Measurements from ENCODE around the gene GIPC1.
"Not testable (repeated sequence)": the region's sequence is repeated elsewhere in the genome, so short reads cannot be mapped to it uniquely, and the experiment has no call there.

GIPC1 gene, protein sequence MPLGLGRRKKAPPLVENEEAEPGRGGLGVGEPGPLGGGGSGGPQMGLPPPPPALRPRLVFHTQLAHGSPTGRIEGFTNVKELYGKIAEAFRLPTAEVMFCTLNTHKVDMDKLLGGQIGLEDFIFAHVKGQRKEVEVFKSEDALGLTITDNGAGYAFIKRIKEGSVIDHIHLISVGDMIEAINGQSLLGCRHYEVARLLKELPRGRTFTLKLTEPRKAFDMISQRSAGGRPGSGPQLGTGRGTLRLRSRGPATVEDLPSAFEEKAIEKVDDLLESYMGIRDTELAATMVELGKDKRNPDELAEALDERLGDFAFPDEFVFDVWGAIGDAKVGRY

DNA sequence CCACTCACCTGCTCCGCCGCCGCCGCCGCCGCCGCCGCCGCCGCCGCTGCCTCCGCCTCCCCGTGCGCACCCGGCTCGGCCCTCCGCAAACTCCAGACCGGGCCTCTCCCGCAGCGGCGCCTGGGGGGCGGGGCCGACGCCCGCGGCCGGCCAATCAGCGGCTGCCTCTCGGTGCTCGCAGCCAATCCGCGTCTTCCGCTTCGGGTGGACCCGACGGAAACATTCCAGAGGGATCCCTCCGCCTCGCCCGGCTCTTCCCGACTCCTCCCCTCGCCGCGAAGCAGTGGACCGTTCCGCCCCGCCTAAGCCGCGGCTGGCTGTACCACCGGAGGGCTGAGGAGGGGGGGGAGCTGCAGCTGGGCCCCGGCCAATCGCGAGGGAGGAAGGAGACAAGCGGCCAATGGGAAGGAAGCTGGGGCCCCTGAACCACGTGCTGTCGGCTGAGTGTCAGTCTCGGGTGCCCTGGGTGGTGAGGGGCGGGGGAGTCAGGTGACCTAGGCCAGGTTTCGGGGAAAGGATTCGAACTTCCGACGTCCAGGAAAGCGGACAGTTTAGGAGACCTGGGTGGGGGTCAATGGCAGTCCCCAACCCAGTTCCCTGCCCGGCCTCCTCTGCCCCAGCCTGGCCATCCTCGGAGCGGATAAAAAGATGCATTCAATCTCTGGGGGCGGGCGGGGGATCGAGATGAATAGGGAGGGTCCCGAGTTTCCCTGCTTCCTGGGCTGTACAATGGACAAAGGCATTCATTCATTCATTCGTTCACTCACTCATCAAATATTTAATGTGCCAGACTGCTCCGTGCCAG lies at the start of gene GIPC1:
Gene GIPC1 (minus strand): TSS at position 99 of the 805 bp plus-strand sequence. CDS start 13,151 bp downstream, outside the sequence.
- peak; percentile 90 to 95 (median 90) for DNase-seq

DNA sequence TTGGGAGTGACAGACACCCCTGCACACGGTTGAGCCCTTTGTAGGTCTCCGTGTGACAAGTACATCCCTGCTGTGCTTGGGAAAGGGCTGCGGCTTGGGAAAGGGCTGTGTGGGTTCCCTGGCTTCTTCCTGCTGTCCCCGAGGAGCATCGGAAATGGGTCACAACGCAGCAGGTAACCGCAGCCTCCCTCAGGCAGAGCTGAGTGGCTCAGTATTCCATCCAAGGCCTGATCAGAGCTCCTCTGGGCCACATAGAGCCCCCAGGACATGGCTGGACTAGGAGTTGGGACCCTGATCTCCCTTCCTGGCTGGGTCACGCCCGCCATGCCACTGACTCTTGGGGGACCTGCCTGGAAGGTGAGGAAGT lies 49.8 kb upstream of the GIPC1 start:
- DNase-seq: no peak

DNA sequence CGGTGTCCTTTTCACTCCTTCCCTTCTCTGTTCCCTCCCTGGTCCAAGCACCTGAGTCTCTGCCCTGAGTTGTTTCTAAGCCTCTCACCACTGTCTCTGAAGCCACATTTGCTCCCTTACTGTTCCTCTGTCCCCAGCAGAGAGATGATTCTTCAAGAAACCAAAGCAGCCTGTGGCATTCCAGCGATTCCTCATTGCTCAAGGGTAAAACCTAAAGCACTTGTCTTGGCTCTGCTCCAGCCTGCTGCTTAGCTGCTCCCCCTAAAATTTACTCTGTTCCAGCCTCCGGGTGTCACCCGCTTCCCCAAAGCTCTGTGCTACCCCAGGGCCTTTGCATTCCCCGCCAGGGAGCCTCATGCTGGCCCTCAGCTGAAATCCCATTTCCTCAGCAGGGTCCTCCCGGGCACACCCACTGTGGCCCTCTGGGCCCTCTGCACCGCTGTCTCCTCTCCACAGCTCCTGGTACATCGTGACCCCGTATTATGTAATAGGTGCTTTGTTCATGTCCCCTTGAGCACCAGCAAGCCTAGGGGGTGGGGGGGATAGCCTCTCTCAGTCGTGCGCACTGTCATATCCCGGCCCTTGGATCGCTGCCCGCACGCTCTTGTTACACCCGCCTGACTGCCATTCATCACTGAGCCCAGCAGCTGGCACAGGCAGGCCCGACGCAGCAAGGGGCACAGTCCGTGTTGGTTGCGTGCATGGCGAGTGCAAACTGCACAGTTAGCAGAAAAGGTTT lies 49.2 kb upstream of the GIPC1 start:
- DNase-seq: no peak

DNA sequence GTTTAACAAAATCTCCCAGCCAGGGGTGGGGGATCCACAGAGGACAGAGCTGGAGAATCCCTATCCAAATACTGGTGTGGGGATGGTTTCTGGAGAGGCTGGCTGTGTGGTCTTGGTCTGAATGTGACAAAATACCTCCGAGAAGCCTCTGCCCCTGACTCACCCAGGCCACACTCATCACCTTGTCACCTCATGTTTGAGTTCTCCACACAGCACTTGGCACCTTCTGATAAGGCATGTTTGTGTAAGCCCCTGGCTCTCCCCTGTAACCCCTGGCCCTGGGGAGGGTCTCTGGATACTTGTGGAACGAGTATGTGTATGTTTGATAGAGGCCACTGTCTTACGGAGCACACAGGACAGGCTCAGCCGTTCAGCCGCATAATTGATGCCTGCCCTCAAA lies 48.1 kb upstream of the GIPC1 start:
- DNase-seq: no peak

DNA sequence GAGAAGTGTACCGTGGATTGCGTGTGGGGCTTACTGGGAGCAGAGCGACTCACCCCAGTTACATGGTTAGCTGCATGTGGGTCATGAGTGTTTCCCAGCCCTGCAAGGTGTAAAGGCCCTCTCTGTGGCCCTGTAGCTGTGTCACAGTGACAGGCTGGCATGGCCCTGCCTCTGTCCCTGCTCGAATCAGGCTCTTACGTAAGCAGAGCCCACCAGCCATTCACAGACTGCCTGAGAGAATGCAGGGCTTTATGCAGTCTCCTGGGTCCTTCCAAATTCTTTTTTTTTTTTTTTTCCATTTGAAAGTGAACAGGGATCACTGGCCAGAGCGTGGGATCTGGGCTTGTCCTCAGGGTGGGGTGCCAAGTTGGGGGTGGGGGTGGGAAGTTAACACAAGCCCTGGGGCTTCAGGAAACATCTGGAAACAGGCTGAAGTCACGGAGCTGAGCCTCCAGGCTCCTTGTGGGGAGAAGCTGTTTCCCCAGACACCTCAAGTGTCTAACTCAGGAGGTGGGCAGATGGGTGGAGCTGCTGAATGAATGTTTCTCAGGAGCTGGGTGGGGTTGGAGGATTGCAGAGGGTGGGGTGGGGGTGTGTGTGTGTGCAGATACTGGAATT lies 46.9 kb upstream of the GIPC1 start:
- DNase-seq: peak; percentile 60 to 67 (median 62)

DNA sequence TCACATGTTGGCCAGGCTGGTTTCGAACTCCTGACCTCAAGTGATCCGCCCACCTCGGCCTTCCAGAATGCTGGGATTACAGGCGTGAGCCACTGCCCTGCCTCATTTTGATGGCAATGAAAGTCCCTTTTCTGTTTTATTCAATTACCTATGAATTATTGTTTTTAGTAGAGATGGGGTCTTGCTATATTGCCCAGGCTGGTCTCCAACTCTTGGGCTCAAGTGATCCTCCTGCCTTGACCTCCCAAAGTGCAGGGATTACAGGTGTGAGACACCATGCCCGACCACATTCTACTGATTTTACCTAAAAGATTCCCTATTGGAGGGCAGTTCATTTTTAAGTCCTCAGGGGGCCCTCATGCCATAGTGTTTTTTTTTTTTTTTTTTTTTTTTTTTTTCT lies 46.1 kb upstream of the GIPC1 start:
- DNase-seq: not testable (repeated sequence)

DNA sequence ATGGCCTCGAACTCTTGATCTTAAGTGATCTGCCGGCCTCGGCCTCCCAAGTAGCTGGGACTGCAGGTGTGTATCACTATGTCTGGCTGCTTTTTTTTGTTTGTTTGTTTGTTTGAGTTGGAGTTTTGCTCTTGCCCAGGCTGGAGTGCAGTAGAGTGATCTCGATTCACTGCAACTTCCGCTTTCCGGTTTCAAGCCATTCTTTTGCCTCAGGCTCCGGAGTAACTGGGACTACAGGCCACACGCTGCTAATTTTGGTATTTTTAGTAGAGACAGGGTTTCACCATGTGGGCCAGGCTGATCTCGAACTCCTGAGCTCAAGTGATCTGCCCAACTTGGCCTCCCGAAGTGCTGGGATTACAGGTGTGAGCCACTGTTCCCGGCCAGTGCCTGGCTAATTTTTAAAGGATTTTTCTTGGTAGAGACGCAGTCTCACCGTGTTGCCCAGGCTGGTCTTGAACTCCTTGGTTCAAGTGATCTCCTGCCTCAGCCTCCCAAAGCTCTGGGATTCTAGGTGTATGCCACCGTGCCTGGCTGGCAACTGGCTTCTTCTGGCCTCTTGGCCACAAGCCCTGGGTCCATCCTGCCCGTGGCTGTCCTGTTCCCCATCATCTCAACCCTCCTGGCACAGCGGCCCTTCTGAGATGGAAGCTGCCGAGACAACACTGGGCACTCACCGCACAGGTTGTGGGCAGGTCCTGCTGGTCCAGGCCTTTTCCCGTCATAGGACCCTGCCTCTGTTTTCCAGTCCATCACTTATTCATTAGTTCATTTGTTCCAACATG lies 45.0 kb upstream of the GIPC1 start:
- DNase-seq: no peak

DNA sequence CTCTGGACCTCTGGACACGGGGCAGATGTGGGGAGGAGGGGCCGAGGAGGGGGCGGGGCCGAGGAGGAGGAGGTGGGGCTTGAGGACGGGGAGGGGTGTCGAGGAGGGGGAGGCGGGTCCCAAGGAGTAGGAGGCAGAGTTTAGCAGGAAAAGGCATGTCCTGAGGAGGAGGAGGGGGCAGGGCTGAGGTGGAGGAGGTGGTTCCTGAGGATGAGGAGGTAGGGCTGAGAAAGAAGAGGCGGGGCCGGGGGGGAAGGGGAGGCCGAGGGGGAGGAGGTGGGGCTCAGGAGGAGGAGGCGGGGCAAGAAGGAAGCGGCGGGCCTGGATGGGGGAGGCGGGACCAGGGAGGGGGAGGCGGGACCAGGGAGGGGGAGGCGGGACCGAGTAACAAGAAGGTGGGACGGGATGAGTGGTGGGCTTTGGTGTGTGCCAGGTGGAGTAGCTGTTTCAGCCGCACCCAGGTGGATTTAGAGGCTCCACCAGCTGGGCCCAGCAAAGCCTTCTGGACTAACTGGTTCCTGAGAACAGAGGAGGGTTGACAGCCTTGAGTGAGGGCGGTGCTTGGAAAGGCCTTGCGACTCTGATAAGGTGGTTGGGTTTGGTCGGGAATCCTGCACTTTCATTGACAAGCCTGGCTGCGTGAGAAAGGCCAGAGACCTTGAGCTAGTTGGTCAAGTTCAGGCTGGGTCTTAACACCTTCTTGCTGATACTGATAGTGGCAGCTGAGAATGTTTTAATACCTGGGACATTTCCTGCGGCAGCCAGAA lies 41.2 kb upstream of the GIPC1 start:
- peak in 2 of 3 donors; percentile 18 to 47 for DNase-seq

DNA sequence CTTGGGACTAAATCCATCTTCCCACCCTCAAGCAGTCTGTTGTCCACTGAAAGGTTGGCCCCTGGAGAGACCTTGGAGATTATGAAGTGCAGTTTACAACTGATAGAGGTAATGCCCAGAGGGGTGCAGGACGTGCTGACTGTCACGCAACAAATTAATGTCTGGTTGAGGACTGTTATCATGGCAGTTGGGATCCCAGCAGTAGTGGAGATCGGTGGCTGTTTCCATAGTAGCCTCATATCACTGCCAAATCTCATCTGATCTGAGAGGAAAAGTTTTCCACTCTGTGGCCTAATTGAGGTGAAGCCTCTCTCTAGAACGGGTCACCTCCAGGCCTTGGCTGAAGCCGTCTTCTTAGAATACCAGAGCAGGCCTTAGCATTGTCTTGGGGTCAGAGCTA lies 37.5 kb upstream of the GIPC1 start:
- no peak for DNase-seq

DNA sequence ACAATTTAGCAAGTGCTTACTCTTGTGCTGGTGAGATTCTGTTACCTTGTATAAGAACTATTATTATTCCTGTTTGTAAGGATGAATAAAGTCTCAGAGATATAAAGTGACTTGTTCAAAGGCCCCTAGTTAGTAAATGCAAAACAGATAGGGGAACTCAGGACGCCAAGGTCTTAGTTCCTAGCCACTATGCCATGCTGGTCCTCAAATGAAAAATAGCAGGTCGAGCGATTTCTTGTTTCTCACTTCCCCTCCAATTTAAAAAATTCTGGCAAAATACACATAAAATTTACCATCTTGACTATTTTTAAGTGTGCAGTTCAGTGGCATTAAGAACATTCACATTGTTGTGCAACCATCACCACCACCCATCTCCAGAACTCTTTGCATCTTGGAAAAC lies 34.6 kb upstream of the GIPC1 start:
- peak in 2 of 3 donors; percentile 33 to 35 for DNase-seq

DNA sequence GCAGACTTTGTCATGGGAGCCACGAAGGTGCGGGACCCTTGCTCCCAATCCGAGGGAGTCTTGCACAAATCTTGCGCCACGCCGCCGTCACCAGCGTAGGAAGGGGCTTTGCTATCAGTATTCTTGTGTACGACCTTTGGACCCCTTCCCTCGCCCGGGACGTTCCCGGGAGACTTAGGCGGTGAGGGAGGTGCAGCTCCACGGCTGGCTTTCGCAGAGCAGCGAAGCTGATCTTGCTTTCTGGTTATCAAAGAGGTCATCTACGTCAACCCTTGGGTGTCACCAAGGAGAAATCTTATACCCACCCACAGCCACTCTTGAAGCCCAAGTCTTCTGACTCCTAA lies 34.0 kb upstream of the GIPC1 start:
- DNase-seq: peak; percentile 74 to 84 (median 82)

DNA sequence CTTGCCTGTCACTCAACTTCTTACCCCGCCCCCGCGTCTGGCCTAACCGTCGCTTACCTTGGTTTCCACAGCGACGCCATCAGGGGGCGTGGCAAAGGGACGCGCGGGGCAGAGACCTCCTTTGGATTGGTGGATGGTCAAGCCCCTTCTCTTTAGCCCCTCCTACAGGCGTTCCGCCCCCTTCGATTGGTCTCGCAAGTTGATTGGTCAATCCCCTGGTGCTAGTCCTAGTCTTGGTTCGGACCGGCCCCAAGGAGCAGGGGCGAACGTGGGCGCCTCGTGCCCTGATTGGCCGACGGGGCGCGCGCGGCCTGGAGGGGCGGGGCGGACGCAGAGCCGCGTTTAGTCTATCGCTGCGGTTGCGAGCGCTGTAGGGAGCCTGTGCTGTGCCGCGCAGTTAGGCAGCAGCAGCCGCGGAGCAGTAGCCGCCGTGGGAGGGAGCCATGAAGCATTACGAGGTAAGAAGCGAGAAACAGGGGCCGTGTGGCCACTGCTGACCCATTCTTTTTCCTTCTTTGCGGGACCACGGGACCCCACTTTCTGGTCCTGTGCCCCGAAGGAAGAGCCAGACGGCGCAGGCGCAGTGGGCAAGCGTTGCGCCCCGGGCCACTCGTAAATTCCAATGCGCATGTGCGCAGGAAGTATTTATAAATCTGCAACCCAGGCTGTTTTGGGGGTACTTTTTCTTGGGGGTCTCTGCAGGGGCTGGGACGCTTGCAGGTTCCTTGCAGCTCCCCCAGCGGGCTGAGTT lies 33.5 kb upstream of the GIPC1 start, which contains the start of gene TECR:
Gene TECR (plus strand): TSS at position 341 of the 751 bp plus-strand sequence. CDS start 103 bp downstream, at position 444.
- peak; percentile 99 to 100 (median 100) for DNase-seq

DNA sequence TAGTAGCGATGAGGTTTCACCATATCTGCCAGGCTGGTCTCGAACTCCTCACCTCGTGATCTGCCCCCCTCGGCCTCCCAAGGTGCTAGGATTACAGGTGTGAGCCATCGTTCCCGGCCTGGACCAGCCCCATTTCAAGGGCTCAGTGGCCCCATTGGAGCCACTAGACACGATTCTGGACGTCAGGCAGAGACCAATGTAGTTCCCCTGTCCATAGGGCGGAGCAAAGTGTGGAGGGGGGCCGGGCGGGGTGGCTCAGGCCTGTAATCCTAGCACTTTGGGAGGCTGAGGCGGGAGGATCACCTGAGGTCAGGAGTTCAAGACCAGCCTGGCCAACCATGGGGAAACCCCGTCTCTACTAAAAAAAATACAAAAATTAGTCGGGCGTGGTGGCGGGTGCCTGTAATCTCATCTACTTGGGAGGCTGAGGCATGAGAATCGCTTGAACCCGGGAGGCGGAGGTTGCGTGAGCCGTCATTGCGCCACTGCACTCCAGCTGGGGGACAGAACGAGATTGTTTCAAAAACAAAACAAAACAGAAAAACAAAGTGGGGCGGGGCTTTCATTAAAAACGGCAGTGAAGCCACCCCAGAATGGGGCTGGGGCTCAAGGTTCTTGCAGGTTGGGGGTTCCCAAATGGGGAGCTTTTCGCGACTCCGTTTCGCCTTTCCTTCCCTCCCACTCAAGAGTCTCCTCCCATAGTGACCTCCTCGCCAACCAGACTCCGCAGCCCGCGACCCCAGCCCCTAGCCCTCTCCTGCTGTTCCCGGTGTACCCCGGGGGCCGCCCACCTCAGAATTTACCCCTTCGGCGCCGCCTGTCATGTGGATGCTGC lies 32.7 kb upstream of the GIPC1 start:
- DNase-seq: no peak

DNA sequence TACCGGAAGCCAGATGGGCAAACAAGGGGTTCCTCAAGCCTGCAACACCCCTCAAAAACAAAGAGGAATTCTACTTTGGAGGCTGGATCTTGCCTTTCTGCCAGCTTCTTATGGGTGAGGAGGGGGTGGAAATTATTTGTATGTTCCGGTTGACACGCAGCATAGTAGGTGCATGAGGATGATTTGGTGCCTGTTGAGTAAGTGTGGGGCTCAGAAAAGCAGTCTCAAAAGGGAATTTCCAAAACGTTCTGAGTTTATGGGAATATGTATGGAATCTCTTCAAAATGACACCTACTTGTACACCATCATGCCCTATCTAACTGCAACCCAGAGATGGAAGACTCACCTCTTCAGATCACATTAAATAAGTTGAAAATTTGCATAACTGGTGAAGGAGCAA lies 30.5 kb upstream of the GIPC1 start:
- DNase-seq: no peak

DNA sequence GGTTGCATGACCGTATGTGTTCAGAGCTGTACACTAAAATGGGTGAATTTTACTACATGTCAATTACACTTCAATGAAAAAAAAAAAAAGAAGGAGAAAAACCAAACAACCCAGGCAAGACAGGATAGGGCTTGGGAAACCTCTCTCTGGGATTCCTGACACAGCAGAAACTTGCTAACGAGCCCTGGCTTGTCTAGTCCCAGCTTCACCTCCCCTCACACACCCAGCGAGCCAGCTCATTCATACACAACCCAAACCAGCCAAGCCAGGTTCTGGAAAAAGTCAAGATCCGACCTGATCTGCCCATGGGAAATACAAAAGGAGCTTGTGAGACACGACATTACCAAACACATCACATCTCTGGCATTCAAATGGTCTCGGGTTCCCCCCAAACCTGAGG lies 29.8 kb upstream of the GIPC1 start:
- DNase-seq: no peak

DNA sequence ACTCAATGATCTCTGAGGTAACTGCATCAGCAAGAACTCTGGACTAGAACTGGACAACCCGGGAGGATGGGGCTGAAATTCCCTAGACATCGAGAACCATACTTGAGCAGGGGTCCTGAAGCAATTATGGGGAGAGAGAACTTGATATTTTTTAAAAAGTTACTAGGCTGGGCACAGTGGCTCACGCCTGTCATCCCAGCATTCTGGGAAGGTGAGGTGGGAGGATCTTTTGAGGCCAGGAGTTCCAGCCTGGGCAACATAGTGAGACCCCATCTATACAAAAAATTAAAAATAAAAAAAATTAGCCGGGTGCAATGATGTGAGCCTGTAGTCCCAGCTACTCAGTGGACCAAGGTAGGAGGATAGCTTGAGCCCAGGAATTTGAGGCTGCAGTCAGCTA lies 24.6 kb upstream of the GIPC1 start:
- no peak for DNase-seq

DNA sequence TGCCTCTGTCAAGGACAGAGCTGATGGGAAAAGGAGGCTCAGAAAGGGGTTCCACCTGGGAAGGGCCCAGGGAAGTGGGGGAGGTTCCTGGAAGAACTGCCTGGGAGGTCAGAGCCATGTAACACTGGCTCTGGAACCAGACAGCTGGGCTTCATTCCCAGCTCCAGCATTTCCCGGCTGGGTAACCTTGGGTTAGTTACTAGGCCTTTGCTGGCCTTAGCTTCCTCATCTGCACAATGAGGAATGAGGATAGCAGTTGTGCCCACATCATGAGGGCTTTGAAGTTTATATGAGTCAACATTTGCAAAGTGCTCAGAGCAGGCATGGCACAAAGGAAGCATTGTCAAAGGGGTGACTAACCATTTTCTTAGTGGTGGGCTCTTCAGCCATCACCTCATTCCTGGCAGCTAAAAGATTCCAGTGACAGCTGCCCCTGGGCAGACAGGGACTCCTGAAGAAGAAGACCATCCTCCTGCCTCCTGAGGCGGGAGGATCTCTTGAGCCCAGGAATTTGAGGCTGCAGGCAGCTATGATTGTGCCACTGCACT lies 24.0 kb upstream of the GIPC1 start:
- DNase-seq: peak; percentile 78 to 92 (median 78)

DNA sequence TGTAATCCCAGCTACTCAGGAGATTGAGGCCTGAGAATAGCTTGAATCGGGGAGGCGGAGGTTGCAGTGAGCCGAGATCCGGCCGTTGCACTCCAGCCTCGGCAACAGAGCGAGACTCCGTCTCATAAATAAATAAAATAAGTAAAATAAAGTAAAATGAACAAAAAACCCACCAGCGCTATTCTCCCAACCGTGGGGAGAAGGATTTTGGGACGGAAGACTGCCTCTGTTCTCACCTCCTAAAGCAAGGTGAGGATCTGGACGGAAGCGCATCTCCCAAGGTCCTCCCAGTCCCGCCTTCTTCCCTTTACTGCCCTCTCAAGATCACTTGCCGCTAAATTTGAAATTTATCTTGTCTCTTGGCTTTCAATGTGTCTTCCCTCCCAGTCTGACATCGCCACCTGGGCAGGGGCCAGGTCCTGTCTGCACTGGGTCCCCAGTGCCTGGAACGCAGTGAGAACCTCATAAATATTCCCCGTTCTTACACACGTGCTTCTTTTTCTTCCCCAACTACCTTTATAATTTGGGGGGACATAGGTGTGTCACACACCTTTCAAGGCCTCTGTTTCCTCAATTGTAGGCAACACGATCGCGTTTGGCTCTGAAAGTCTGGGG lies 23.4 kb upstream of the GIPC1 start:
- no peak for DNase-seq
